ENCODE results near the gene AGRP. TPM values are rescaled to one million over a fixed set of nuclear protein-coding genes. Genes with fewer than 3 reads are reported as not detected.

The AGRP gene
- total and polyA plus RNA-seq, 2 donors from 2014 or later, result 2.7 TPM; not detected in 1

DNA sequence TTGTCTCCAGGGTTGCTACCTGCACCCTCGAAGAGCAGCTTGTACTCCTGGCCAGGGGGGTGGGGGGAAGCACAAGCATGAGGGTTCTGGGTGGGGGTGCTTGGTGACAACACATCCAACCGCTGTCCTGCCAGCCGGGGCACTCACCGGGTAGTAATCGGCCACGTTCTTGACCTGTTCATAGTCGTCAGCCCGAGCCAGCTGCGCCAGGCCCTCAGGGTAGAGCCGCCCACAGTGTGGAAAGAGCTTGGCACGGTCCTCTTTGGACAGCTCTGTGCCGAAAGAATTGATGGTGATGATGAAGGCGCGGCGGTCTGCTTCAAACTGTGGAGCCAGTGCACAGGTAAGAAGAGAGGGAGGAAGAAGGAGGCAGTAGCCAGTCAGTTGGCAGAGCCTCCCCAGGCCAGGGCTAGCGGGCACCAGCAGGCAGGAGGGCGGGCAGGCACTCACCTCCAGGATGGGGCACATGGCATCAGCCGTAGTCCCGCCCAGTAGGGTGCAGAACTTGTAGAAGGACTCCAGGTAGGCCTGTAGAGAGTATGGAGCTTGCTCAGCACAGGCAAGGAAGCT, 44.4 kb downstream of the AGRP start:
- Histone ChIP-seq H3K36me3 (ENCODE audit: control insufficient read depth in 2 of 3, insufficient read depth in 3 of 3, low read length in 3 of 3) (peaks cover 3 to 25% (median 15%) of the 10 kb centered on the region in 3 donors), H3K9ac (ENCODE audit: low read length in 3 of 3) (peak overlapping the region in 1 of 3 donors; percentile 44), H3K4me1 (ENCODE audit: control insufficient read depth in 2 of 3, insufficient read depth in 2 of 3, low read depth in 1 of 3, low read length in 3 of 3) (peaks cover 3 to 56% (median 40%) of the 10 kb centered on the region in 3 donors), H3K4me3 (ENCODE audit: low read length in 3 of 3) (no peak overlapping the region), H3K27me3 (ENCODE audit: control insufficient read depth, insufficient read depth, low read length) (no peaks in the 10 kb centered on the region), H3K27ac (ENCODE audit: low read depth in 2 of 2, low read length in 2 of 2) (peak overlapping the region; percentile 79 to 85), H3K9me3 (ENCODE audit: control insufficient read depth in 2 of 3, insufficient read depth in 1 of 3, low read length in 3 of 3) (no peaks in the 10 kb centered on the region)
- intact Hi-C loops (cut with DNase I), result no loop called here
- DNase-seq (no peak), FAIRE-seq (no peak)
- TF ChIP-seq, protein P1, sequence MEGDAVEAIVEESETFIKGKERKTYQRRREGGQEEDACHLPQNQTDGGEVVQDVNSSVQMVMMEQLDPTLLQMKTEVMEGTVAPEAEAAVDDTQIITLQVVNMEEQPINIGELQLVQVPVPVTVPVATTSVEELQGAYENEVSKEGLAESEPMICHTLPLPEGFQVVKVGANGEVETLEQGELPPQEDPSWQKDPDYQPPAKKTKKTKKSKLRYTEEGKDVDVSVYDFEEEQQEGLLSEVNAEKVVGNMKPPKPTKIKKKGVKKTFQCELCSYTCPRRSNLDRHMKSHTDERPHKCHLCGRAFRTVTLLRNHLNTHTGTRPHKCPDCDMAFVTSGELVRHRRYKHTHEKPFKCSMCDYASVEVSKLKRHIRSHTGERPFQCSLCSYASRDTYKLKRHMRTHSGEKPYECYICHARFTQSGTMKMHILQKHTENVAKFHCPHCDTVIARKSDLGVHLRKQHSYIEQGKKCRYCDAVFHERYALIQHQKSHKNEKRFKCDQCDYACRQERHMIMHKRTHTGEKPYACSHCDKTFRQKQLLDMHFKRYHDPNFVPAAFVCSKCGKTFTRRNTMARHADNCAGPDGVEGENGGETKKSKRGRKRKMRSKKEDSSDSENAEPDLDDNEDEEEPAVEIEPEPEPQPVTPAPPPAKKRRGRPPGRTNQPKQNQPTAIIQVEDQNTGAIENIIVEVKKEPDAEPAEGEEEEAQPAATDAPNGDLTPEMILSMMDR (IDR thresholded peaks at IDR 0.05; ENCODE audit: borderline replicate concordance, extremely low read depth, insufficient read depth), result no peak

DNA sequence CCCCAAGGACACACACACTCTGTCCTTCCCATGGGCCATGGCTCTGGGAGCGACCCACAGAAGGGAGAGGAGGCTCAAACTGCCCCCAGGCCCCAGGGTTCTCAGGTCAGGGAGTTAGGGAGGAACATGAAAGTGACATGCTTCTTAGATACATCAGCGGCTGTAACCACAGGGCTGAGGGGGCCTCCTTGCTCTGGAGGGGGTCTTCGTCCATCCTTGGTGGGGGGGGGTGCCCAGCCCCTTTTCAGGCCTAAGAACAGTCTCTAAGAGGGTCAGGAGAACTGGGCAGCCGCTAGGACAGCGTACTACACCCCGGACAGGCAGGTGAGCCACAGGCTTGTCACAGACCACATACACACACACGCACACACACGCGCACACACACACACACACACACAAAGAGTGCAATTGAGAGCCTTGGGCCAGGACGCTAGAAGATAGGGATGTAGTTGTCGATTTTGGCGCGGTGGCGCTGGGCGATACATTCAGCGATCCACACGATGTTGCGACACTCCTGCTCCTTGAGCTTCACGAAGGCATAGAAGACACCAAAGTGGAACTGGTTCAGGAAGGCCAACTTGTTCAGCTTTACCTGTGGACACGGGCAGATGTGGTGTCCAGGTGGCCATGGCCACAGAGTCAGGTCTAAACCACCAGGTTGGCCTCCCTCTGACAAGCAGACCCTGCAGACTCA, 45.1 kb downstream of the AGRP start:
- Histone ChIP-seq H3K27me3 (ENCODE audit: control insufficient read depth, insufficient read depth, low read length) (no peaks in the 10 kb centered on the region), H3K4me3 (ENCODE audit: low read length in 3 of 3) (no peak overlapping the region), H3K27ac (ENCODE audit: low read depth in 2 of 2, low read length in 2 of 2) (peak overlapping the region; percentile 79 to 85), H3K9ac (ENCODE audit: low read length in 3 of 3) (peak overlapping the region in 1 of 3 donors; percentile 44), H3K4me1 (ENCODE audit: control insufficient read depth in 2 of 3, insufficient read depth in 2 of 3, low read depth in 1 of 3, low read length in 3 of 3) (peaks cover 3 to 52% (median 33%) of the 10 kb centered on the region in 3 donors), H3K36me3 (ENCODE audit: control insufficient read depth in 2 of 3, insufficient read depth in 3 of 3, low read length in 3 of 3) (peaks cover 3 to 25% (median 16%) of the 10 kb centered on the region in 3 donors), H3K9me3 (ENCODE audit: control insufficient read depth in 2 of 3, insufficient read depth in 1 of 3, low read length in 3 of 3) (no peaks in the 10 kb centered on the region)
- DNase-seq (no peak), FAIRE-seq (no peak)
- intact Hi-C loops (cut with DNase I), result no loop called here
- TF ChIP-seq, protein P1 (IDR thresholded peaks at IDR 0.05; ENCODE audit: borderline replicate concordance, extremely low read depth, insufficient read depth), result no peak

DNA sequence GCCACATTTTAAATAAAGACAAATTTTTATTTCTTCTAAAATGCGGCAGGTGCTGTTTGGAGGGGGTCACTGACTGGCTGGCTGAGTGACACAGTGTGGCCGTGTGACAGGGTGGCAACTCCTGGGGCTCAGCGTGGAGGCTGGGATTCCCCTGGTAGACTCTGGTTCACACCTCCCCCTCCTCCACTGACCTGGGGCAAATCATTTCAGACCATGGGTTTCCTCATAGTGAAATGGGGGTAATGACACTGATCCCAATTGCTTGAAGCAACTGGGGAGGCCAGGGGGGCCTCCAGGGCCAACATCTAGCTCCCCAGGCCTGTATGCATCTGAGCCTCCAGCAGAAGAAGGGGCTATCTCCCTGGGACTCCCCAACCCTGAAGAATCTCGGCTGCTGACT, 45.8 kb downstream of the AGRP start:
- FAIRE-seq, result no peak
- Histone ChIP-seq H3K27ac (ENCODE audit: low read depth in 2 of 2, low read length in 2 of 2) (peak overlapping the region; percentile 79 to 85), H3K36me3 (ENCODE audit: control insufficient read depth in 2 of 3, insufficient read depth in 3 of 3, low read length in 3 of 3) (peaks cover 3 to 25% (median 18%) of the 10 kb centered on the region in 3 donors)

More for the DNA sequence above, 45.8 kb downstream of the AGRP start:
- Histone ChIP-seq H3K9ac (ENCODE audit: low read length in 3 of 3) (peak overlapping the region in 1 of 3 donors; percentile 44), H3K27me3 (ENCODE audit: control insufficient read depth, insufficient read depth, low read length) (no peaks in the 10 kb centered on the region), H3K4me1 (ENCODE audit: control insufficient read depth in 2 of 3, insufficient read depth in 2 of 3, low read depth in 1 of 3, low read length in 3 of 3) (peaks cover 3 to 48% (median 33%) of the 10 kb centered on the region in 3 donors), H3K4me3 (ENCODE audit: low read length in 3 of 3) (no peak overlapping the region), H3K9me3 (ENCODE audit: control insufficient read depth in 2 of 3, insufficient read depth in 1 of 3, low read length in 3 of 3) (no peaks in the 10 kb centered on the region)
- TF ChIP-seq, protein P1 (IDR thresholded peaks at IDR 0.05; ENCODE audit: borderline replicate concordance, extremely low read depth, insufficient read depth), result no peak
- no peak for DNase-seq
- intact Hi-C loops (cut with DNase I), result no loop called here
